TTC549 (cell line): ENCODE results near the gene KLRG1.

Experiments
- FAIRE-seq: peaks from 2 replicates; lab custom pipeline; 2012; peaks lifted over from hg19 to GRCh38; lab: Jason Lieb, UNC

Gene KLRG1

GRCh38 chr12:8987163-8987562 is 2.2 kb upstream of the KLRG1 start:
- no peak for FAIRE-seq

GRCh38 chr12:8987685-8988084 is 1.7 kb upstream of the KLRG1 start:
- FAIRE-seq: no peak

GRCh38 chr12:8991371-8992345 is 2.3 kb downstream of the KLRG1 start:
- FAIRE-seq: no peak

GRCh38 chr12:8993827-8994226 is 4.5 kb downstream of the KLRG1 start:
- FAIRE-seq: no peak

GRCh38 chr12:8995021-8995775 is 5.9 kb downstream of the KLRG1 start:
- FAIRE-seq: no peak

- no peak for FAIRE-seq
Observed at GRCh38 chr12:8996682-8997405, 7.5 kb downstream of the KLRG1 start.

- no peak for FAIRE-seq
Observed at GRCh38 chr12:9001233-9001632, 11.9 kb downstream of the KLRG1 start.

GRCh38 chr12:9002335-9002734 is 13.0 kb downstream of the KLRG1 start:
- FAIRE-seq: no peak

GRCh38 chr12:9022592-9022991 is 33.2 kb downstream of the KLRG1 start:
- no peak for FAIRE-seq

- FAIRE-seq: no peak
Observed at GRCh38 chr12:9024512-9024911, 35.2 kb downstream of the KLRG1 start.

GRCh38 chr12:9027161-9028059 is 38.1 kb downstream of the KLRG1 start:
- no peak for FAIRE-seq

GRCh38 chr12:9030776-9031175 is 41.4 kb downstream of the KLRG1 start:
- no peak for FAIRE-seq

- FAIRE-seq: no peak
Observed at GRCh38 chr12:9032202-9032964, 43.0 kb downstream of the KLRG1 start.

- no peak for FAIRE-seq
Observed at GRCh38 chr12:9033265-9033887, 44.0 kb downstream of the KLRG1 start.

GRCh38 chr12:9034095-9034494 is 44.7 kb downstream of the KLRG1 start:
- FAIRE-seq: no peak

- no peak for FAIRE-seq
Observed at GRCh38 chr12:9036227-9036626, 46.9 kb downstream of the KLRG1 start.

- FAIRE-seq: no peak
Observed at GRCh38 chr12:9037431-9037830, 48.1 kb downstream of the KLRG1 start.

- FAIRE-seq: peak; percentile 94
Observed at GRCh38 chr12:9039397-9039977, 50.1 kb downstream of the KLRG1 start.

- no peak for FAIRE-seq
Observed at GRCh38 chr12:9040484-9041186, 51.3 kb downstream of the KLRG1 start.
